Activated CD8-positive, alpha-beta T cell treated with anti-CD3 and anti-CD28 coated beads, Interleukin-2, amount 10 ng/mL, durations not matched to agents 7 days and 5 days (primary cell): ENCODE measurements around the gene CIAO3. TPM values are rescaled to one million over a fixed set of nuclear protein-coding genes. Genes with fewer than 3 reads are reported as not detected.

Experiments
- ATAC-seq: fragments of 150-1000 bp; cut with Tn5 transposase; one replicate; pipeline ENCODE4 v1.10.0; 2021; ENCODE audit warnings: moderate library complexity
- CTCF ChIA-PET: fragments of 350-600 bp; sonication (Branson Sonifier 250); formaldehyde crosslinking; loops from one replicate; lab custom pipeline; 2021; ENCODE audit warnings: antibody characterized with exemption; lab: Charles Lee
- POLR2A ChIA-PET: fragments of 350-600 bp; sonication (Branson Sonifier 250); formaldehyde crosslinking; loops from one replicate; lab custom pipeline; 2021; ENCODE audit warnings: antibody characterized with exemption; lab: Charles Lee
- DNase-seq: peaks from one replicate; pipeline ENCODE4 v3.0.0-alpha.2; 2020
- H3K27ac Mint-ChIP-seq: one replicate; pipeline ENCODE4 v1.8.0; 2021; ENCODE audit warnings: mild to moderate bottlenecking, mixed read lengths
- H3K27me3 Mint-ChIP-seq: one replicate; pipeline ENCODE4 v1.8.0; 2021; ENCODE audit warnings: low read depth, mixed read lengths
- H3K36me3 Mint-ChIP-seq: one replicate; pipeline ENCODE4 v1.8.0; 2021; ENCODE audit warnings: low read depth, mixed read lengths
- H3K4me1 Mint-ChIP-seq: one replicate; pipeline ENCODE4 v1.8.0; 2021; ENCODE audit warnings: low read depth, mixed read lengths
- H3K4me3 Mint-ChIP-seq: one replicate; pipeline ENCODE4 v1.8.0; 2021; ENCODE audit warnings: mild to moderate bottlenecking, mixed read lengths
- H3K9me3 Mint-ChIP-seq: one replicate; pipeline ENCODE4 v1.8.0; 2022; ENCODE audit warnings: mixed read lengths; ENCODE audit not compliant: insufficient read depth
- total RNA-seq, 2 experiments: library from RNA; stranded (reverse); gene quantifications; one replicate each; pipeline ENCODE4 v1.2.3, GENCODE V29; 2021

Gene CIAO3
- total RNA-seq = 10 to 100 TPM; 24.9 to 32.4 TPM

DNA sequence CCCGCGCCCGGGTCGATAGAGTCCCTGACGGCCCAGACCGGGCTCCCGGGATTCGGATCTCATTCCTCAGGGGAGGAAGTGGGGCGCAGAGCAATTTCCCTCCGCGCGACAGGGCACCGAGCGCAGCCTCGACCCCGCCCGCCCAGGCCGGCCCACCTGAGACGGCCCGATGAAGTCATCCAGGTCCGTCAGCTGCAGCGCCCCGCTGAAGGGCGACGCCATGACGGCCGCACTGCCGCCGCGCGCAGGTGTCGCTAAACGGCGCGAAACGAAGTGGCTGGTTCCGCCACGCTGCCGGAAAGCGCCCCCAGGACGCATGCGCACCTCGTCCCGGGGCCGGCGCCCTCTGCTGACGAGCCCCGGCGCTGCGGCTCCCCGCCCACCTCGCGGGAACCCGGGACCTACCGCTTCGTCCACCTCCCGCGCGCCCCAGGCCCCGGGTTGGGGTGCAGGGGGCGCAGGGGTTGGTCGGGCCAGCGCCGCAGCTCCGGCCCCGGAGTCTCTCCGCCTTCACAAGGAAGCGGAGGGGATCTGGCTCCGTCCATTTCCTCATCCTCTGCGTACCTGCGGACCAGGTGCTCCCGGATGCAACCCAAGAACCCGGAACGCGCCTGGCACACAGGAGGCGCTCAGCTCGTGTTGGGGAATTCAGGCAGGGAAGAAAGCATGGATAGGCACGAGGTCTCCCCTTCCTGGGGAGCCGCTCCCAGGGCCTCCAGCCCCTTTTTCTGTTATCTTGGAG is at the start of gene CIAO3:
Gene CIAO3, minus strand, starts transcription at position 234 of the 742 bp plus-strand sequence. Its CDS starts 12 bp downstream, at position 222.
- DNase-seq = peak; percentile 93
- peaks cover 12% of the 10 kb centered on the region for H3K36me3 Mint-ChIP-seq
- ChIA-PET CTCF (interaction anchor here (0.6 to 3.2 kb wide), 10 partner anchors 9 to 72 kb away, joined by 3 to 16 read pairs (median 4); partner anchors contain the start of gene ANTKMT), POLR2A (interaction anchor here (1.5 kb wide), 1 partner anchor 11 kb away, joined by 3 read pairs; no protein-coding TSS in a partner anchor)
- peaks cover 29% of the 10 kb centered on the region for H3K4me1 Mint-ChIP-seq
- peak within 1 kb of the TSS; percentile 85 for H3K4me3 Mint-ChIP-seq
- no peaks in the 10 kb centered on the region for H3K27me3 Mint-ChIP-seq
- no peaks in the 10 kb centered on the region for H3K9me3 Mint-ChIP-seq
- peak within 1 kb of the TSS; percentile 71 for H3K27ac Mint-ChIP-seq
- ATAC-seq = peak; percentile 95

DNA sequence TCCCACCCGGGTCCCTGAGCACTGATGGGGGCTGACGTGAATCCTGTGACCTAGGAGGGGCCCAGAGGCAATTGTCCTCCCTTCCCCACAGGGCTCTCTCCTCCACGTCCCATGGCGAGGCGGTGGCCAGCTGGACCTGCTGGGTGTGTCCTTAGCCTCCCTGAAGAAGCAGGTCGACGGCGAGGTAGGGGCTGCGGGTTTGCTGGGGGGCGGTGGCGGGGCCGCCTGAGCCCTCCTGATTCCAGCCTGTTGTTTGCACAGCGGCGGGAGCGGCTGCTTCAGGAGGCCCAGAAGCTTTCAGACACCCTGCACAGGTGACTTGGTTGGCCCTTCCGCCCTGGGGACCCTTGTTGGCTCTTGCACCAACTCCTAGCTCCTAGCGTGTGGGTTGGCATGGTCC is 49.3 kb upstream of the CIAO3 start:
- ChIA-PET POLR2A (interaction anchor here (0.7 kb wide), 1 partner anchor 17 kb away, joined by 3 read pairs; no protein-coding TSS in a partner anchor), CTCF (interaction anchor here (1.1 kb wide), 1 partner anchor 78 kb away, joined by 3 read pairs; no protein-coding TSS in a partner anchor)
- Mint-ChIP-seq H3K27me3 (no peaks in the 10 kb centered on the region), H3K9me3 (no peaks in the 10 kb centered on the region), H3K4me3 (peak overlapping the region; percentile 79), H3K36me3 (peaks cover 15% of the 10 kb centered on the region), H3K27ac (peak overlapping the region; percentile 25), H3K4me1 (peaks cover 20% of the 10 kb centered on the region)
- ATAC-seq (no peak), DNase-seq (no peak)

DNA sequence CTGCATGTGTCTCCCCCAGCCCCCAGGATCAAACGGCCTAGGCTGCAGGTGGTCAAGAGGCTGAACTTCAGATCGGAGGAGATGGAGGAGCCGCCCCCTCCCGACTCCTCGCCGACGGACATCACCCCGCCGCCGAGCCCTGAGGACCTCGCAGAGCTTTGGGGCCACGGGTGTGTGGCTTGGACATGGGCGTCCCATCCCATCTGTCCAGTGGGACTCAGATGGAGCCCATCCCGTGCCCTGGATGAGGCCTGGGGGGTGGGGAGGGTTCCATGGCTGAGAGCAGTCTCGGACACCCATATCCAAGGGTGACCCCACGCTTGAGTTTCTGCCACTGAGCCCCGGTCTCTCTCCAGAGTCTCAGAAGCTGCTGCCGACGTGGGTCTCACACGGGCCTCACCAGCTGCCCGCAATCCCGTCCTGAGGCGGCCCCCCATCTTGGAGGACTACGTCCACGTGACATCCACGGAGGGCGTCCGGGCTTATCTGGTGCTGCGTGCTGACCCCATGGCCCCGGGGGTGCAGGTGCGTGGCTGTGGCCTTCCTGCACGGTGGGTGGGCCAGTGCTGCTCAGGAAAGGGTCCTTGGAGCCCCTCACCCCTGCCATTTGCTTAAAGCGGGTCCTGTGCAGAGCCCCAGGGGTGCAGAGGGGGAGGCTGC is 48.5 kb upstream of the CIAO3 start:
- no peak for DNase-seq
- POLR2A ChIA-PET = interaction anchor here (0.7 kb wide), 1 partner anchor 18 kb away, joined by 3 read pairs; no protein-coding TSS in a partner anchor

DNA sequence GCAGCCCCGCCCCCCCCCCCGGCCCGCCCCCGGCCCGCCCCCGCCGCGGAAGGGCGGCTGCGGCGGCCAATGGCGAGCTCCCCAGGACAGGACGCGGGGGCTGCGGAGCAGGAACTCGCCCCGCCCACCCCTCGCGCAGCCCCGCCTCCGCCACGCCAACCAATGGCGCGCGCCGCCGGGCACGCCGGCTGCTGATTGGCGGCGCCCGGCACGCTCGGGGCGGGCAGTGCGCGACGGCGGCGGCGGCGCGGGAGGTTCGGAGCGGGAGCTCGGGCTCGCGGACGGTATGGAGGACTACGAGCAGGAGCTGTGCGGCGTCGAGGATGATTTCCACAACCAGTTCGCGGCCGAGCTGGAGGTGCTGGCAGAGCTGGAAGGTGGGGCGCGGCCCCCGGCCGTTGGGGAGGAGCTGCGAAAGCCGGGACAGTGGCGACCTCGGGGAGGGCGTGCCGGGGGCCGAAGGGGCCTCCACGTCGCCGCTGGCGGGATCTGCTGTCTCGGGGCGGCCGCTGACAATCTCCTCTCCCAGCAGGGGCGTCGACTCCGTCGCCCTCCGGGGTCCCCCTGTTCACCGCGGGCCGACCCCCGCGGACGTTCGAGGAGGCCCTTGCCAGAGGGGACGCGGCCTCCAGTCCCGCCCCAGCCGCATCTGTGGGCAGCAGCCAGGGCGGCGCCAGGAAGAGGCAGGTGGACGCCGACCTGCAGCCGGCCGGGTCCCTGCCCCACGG is 47.8 kb upstream of the CIAO3 start, which contains the start of gene CHTF18:
Gene CHTF18, plus strand, starts transcription at position 222 of the 728 bp plus-strand sequence. Its CDS starts 65 bp downstream, at position 287.
- Mint-ChIP-seq H3K4me3 (peak within 1 kb of the TSS; percentile 90), H3K36me3 (peaks cover 17% of the 10 kb centered on the region), H3K4me1 (peaks cover 23% of the 10 kb centered on the region), H3K27ac (peak within 1 kb of the TSS; percentile 85), H3K9me3 (no peaks in the 10 kb centered on the region), H3K27me3 (no peaks in the 10 kb centered on the region)
- DNase-seq (peak; percentile 94), ATAC-seq (peak; percentile 94)
- CTCF ChIA-PET = interaction anchor here (0.7 to 7.0 kb wide), 3 partner anchors 60 to 77 kb away, joined by 3 to 51 read pairs (median 3); no protein-coding TSS in a partner anchor
- POLR2A ChIA-PET = no interaction called here

More for the DNA sequence above, 48.5 kb upstream of the CIAO3 start:
- Mint-ChIP-seq H3K9me3 (no peaks in the 10 kb centered on the region), H3K36me3 (peaks cover 17% of the 10 kb centered on the region), H3K4me3 (peak overlapping the region; percentile 79), H3K27me3 (no peaks in the 10 kb centered on the region), H3K4me1 (peaks cover 23% of the 10 kb centered on the region), H3K27ac (no peak overlapping the region)
- CTCF ChIA-PET = interaction anchor here (1.2 kb wide), 1 partner anchor 74 kb away, joined by 3 read pairs; no protein-coding TSS in a partner anchor
- no peak for ATAC-seq

DNA sequence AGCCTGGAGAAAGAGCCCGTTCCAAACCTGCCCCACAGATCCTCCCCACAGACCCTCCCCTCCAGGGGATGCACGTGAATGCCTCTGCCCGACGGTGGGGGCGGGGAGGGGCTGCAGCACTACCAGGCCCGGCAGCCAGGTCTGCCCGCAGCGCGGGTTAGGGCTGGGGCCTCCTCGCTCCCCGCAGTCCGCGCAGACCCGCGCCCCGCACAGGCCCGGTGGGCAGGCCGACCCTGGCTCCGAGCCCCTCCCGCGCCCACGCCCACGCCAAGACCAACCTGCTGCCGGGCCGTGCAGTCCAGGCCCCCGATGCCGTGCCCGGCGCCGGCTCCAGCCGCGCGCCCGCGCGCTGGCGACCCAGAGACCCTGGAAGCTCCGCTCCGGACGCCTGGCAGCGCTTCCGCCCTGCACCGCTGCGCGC is 47.2 kb upstream of the CIAO3 start, which contains the start of gene RPUSD1:
Gene RPUSD1, minus strand, starts transcription at position 404 of the 421 bp plus-strand sequence. CDS start 644 bp downstream, outside the sequence.
- DNase-seq = no peak
- POLR2A ChIA-PET = no interaction called here
- no peaks in the 10 kb centered on the region for H3K27me3 Mint-ChIP-seq
- H3K4me1 Mint-ChIP-seq = peaks cover 23% of the 10 kb centered on the region
- no peak for ATAC-seq
- peak within 1 kb of the TSS; percentile 85 for H3K27ac Mint-ChIP-seq
- no peaks in the 10 kb centered on the region for H3K9me3 Mint-ChIP-seq
- peak within 1 kb of the TSS; percentile 90 for H3K4me3 Mint-ChIP-seq
- H3K36me3 Mint-ChIP-seq = peaks cover 17% of the 10 kb centered on the region
- CTCF ChIA-PET = interaction anchor here (0.7 to 7.0 kb wide), 3 partner anchors 60 to 77 kb away, joined by 3 to 51 read pairs (median 3); no protein-coding TSS in a partner anchor

DNA sequence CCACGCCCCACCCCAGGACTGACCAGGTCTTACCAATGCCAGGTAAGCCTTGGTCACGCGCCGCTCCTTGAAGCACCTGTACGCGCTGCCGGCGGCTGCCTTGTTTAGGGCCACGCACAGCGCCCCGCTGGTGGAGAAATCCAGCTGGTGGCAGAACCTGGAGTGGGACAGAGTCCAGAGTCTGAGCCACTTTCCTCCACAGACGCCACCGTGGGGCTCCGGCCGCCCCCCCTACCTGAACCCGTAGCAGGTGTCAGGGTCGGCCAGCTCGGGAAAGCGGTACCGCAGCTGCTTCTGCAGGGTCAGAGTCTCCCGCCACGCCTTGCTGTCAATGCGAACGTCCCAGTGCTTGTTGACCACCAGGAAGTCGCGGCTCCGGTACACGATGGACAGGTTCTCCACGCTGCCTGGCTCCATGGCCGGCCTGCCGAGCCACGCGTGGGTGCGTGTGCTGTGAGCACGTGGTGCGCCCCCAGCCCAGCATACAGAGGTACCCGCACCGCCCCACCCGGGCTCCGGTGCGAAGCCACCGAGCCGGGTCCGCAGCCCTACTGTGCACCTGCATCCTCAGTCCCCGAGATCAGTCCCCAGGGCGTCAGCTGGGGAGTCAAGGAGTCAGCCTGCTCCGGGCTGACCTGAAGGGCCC is 46.6 kb upstream of the CIAO3 start:
- H3K27me3 Mint-ChIP-seq = no peaks in the 10 kb centered on the region
- POLR2A ChIA-PET = no interaction called here
- H3K27ac Mint-ChIP-seq = peak overlapping the region; percentile 85
- H3K36me3 Mint-ChIP-seq = peaks cover 17% of the 10 kb centered on the region
- ATAC-seq (no peak), DNase-seq (no peak)
- peak overlapping the region; percentile 90 for H3K4me3 Mint-ChIP-seq
- H3K9me3 Mint-ChIP-seq = no peaks in the 10 kb centered on the region
- H3K4me1 Mint-ChIP-seq = peaks cover 23% of the 10 kb centered on the region
- CTCF ChIA-PET = interaction anchor here (0.7 to 7.0 kb wide), 2 partner anchors 59 to 76 kb away, joined by 3 to 51 read pairs; no protein-coding TSS in a partner anchor

DNA sequence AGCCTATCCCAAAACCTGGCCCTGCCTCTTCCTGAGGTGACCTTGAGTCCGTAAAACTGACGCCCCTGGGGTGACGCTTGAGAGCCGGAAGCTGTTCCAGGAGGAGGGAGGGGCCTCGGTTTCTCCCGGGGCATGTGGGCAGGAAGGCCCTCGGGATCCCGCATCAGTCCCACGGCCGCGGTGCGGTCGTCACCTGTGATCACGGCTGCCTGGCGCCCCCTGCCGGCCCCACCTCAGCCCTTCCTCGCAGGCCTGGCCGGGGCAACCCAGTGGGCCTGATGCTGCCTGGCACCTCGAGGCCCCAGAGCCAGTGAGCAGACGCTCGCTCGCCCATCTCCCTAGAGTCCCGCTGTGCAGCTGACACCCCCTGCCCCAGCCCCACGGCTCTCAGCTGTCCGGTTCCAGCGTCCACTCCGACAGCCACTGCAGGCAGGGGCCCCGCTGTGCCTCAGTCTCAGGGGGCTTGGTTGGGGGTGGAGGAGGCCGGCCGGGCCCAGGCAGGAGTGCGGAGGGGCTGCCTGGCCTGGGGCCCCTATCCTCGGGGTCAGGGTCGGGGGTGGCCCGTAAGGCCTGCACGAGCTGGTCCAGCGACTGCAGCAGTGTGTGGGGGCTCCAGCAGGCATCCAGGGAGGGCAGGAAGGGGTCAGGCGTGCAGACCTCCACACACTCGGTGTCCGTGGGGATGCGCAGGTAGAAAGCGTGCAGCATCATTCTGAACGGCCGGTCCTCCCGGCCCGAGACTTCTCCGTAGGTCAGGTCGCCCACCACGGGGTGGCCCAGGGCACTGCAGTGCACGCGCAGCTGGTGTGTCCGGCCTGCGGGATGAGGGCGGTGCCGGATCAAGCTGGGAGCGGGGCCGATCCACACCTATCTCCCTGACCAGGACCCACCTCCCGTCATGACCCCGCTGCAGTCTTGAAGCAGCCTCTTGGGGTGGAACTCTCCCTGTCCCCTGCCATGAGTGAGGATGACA is 45.1 kb upstream of the CIAO3 start:
- CTCF ChIA-PET = interaction anchor here (0.7 to 7.0 kb wide), 10 partner anchors 9 to 104 kb away, joined by 3 to 51 read pairs (median 4); partner anchors contain the start of genes ANTKMT, CIAO3, GNG13 and METRN
- H3K4me1 Mint-ChIP-seq = peaks cover 21% of the 10 kb centered on the region
- H3K9me3 Mint-ChIP-seq = no peaks in the 10 kb centered on the region
- no peaks in the 10 kb centered on the region for H3K27me3 Mint-ChIP-seq
- ATAC-seq (peak; percentile 17), DNase-seq (peak; percentile 77)
- H3K4me3 Mint-ChIP-seq = peak overlapping the region; percentile 58
- no peak overlapping the region for H3K27ac Mint-ChIP-seq
- peaks cover 4% of the 10 kb centered on the region for H3K36me3 Mint-ChIP-seq
- POLR2A ChIA-PET = interaction anchor here (1.2 to 1.6 kb wide), 4 partner anchors 9 to 62 kb away, joined by 3 to 4 read pairs (median 3); partner anchors contain the start of gene GNG13

DNA sequence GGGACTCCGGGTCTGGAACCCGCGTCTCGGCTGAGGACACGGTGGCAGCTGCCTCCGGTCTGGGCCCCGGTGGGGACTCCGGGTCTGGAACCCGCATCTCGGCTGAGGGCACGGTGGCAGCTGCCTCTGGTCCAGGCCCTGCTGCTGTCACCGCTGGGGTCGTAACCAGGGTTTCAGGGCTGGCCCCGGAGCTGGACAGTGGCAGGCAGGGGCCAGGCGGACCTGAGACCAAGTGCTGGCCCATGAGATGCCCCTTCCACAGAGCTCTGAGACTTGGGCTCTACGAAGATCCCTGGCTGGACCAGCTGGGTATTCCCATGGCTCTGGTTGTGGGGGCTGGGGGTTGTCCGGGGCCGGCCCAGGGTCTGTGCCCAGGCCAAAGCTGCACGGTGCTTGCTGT is 43.6 kb upstream of the CIAO3 start:
- POLR2A ChIA-PET = interaction anchor here (1.2 to 1.6 kb wide), 2 partner anchors 17 to 60 kb away, joined by 3 to 4 read pairs; partner anchors contain the start of gene GNG13
- Mint-ChIP-seq H3K4me1 (peaks cover 14% of the 10 kb centered on the region), H3K4me3 (no peak overlapping the region), H3K36me3 (peaks cover 4% of the 10 kb centered on the region), H3K9me3 (no peaks in the 10 kb centered on the region), H3K27me3 (no peaks in the 10 kb centered on the region), H3K27ac (no peak overlapping the region)
- CTCF ChIA-PET = interaction anchor here (0.9 to 7.0 kb wide), 9 partner anchors 8 to 103 kb away, joined by 3 to 51 read pairs (median 4); partner anchors contain the start of gene CIAO3
- DNase-seq (no peak), ATAC-seq (no peak)

DNA sequence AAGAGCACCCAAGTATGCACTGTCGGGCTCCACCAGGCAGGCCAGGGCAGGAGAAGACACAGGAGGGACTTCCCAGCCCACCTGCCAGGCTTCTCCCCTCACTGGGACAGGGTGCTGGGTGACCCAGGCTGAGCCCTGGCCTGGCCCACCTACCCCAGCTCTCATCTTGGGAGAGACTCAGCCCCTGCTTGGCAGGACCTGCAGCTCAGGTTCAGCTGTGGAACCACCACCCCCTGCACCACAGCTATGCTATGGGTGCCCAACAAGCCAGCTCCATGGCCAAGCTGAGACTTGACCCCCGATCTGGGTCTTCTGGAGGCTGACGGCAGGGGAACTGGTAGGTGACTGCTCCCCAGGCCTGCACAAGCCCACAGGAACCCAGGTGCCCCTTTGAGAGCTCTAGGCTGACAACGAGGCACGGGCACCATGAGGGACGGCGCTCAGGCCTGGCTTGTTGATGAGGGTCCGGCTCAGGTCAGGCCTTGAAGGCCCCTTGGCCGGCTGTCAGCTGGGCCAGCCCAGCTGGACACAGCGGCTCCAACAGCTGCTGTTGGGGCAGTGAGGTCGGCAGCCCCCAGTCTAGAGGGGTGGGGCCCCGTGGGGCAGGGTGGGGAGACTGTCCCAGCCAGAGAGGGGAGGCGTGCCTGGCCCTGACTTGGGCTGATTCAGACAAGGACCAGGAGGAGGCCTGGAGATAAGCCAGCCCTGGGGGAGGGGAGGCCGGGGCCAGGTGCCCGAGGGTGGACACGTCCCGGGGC is 42.8 kb upstream of the CIAO3 start:
- no peaks in the 10 kb centered on the region for H3K9me3 Mint-ChIP-seq
- no peak overlapping the region for H3K27ac Mint-ChIP-seq
- ChIA-PET CTCF (interaction anchor here (7.0 kb wide), 1 partner anchor 72 kb away, joined by 51 read pairs; no protein-coding TSS in a partner anchor), POLR2A (no interaction called here)
- peaks cover 4% of the 10 kb centered on the region for H3K36me3 Mint-ChIP-seq
- no peak overlapping the region for H3K4me3 Mint-ChIP-seq
- ATAC-seq (no peak), DNase-seq (no peak)
- H3K4me1 Mint-ChIP-seq = peaks cover 14% of the 10 kb centered on the region
- no peaks in the 10 kb centered on the region for H3K27me3 Mint-ChIP-seq
